Suprapubic skin (tissue), 3 donors: ENCODE results near the gene UBE2J1.

ENCODE experiments used
- EP300 ChIP-seq: sonication (generic); formaldehyde crosslinking; IDR thresholded peaks from one replicate; pipeline ENCODE4 v1.6.1; 2017; ENCODE audit warnings: antibody characterized with exemption
- POLR2A ChIP-seq, 2 donors: fragments of 450-650 bp; IDR thresholded peaks; one replicate each; pipeline ENCODE4 v1.6.1; 2017; ENCODE audit warnings: antibody characterized with exemption in 2 of 2, mild to moderate bottlenecking in 2 of 2, moderate library complexity in 2 of 2
- TF ChIP-seq, protein P1 (sequence below), 2 donors: fragments of 200-600 bp in 1 of 2; fragments of 450-650 bp in 1 of 2; sonication (generic) in 1 of 2; IDR thresholded peaks; one replicate each; pipeline ENCODE4 v1.5.1; 2016 to 2019; ENCODE audit warnings: antibody characterized with exemption in 2 of 2, mild to moderate bottlenecking in 1 of 2, moderate library complexity in 1 of 2

DNA sequence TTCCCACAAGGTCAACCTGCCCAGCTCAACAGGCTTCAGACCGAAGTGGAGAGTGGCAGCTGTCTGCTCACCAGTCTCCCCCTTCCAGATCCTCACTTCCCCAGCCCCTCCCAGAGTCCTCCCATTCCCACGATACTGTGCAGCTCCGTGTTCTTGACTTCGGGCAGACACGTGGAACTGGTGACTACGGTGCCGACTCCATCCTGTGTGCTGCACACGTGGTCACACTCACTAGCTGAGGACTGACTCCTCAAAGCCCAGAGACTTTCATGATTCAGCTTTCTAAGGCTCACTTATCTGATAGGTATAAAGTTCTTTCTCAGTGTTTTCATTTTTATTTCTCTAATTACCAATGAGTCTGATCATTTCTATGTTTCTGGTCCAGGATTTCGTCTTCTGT lies 69.8 kb downstream of the UBE2J1 start:
- TF ChIP-seq, protein P1, sequence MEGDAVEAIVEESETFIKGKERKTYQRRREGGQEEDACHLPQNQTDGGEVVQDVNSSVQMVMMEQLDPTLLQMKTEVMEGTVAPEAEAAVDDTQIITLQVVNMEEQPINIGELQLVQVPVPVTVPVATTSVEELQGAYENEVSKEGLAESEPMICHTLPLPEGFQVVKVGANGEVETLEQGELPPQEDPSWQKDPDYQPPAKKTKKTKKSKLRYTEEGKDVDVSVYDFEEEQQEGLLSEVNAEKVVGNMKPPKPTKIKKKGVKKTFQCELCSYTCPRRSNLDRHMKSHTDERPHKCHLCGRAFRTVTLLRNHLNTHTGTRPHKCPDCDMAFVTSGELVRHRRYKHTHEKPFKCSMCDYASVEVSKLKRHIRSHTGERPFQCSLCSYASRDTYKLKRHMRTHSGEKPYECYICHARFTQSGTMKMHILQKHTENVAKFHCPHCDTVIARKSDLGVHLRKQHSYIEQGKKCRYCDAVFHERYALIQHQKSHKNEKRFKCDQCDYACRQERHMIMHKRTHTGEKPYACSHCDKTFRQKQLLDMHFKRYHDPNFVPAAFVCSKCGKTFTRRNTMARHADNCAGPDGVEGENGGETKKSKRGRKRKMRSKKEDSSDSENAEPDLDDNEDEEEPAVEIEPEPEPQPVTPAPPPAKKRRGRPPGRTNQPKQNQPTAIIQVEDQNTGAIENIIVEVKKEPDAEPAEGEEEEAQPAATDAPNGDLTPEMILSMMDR (IDR thresholded peaks at IDR 0.05): no peak
- no peak for TF ChIP-seq EP300
- no peak for TF ChIP-seq POLR2A (IDR thresholded peaks at IDR 0.05)
